OCI-LY7 (cell line): Measurements from ENCODE around the gene TRIM56. TPM values are rescaled to one million over a fixed set of nuclear protein-coding genes. Genes with fewer than 3 reads are reported as not detected.

Source experiments
- BruUV-seq: library from RNA; stranded (reverse); fragments of 400-500 nt; replicated peaks from 2 replicates; lab custom pipeline; 2021; lab: Mats Ljungman, UMichigan
- CTCF ChIA-PET: fragments of 300-600 bp; sonication (Branson Sonifier 250); formaldehyde crosslinking; loops from one replicate; lab custom pipeline; 2022; ENCODE audit warnings: antibody characterized with exemption; ENCODE audit not compliant: unreplicated experiment; lab: Charles Lee
- POLR2A ChIA-PET: fragments of 300-600 bp; sonication (Branson Sonifier 250); formaldehyde crosslinking; loops from one replicate; lab custom pipeline; 2022; ENCODE audit warnings: antibody characterized with exemption; lab: Charles Lee
- DNase-seq: peaks from one replicate; pipeline ENCODE4 v3.0.0-alpha.2; 2015; ENCODE audit warnings: low spot score
- H2AFZ ChIP-seq: fragments of 200-600 bp; sonication (generic), shearing (Covaris generic); 2 replicates; pipeline ENCODE4 v1.6.1; 2014; ENCODE audit warnings: mild to moderate bottlenecking, antibody characterized with exemption, low read length, moderate library complexity
- H3K27ac ChIP-seq: fragments of 200-600 bp; sonication (generic); 2 replicates; pipeline ENCODE4 v1.5.1; 2014; ENCODE audit warnings: mixed run types, low read depth, mild to moderate bottlenecking, moderate library complexity, low read length, inconsistent platforms; ENCODE audit not compliant: poor library complexity, severe bottlenecking
- H3K36me3 ChIP-seq: fragments of 200-600 bp; sonication (generic); 2 replicates; pipeline ENCODE4 v1.6.1; 2014; ENCODE audit warnings: mild to moderate bottlenecking, antibody characterized with exemption, low read length, moderate library complexity, mixed read lengths; ENCODE audit not compliant: insufficient read depth
- H3K4me1 ChIP-seq: fragments of 200-600 bp; sonication (generic); 2 replicates; pipeline ENCODE4 v1.5.1; 2014; ENCODE audit warnings: mild to moderate bottlenecking, low read length; ENCODE audit not compliant: insufficient read depth, poor library complexity, severe bottlenecking
- H3K4me2 ChIP-seq: fragments of 200-600 bp; sonication (generic); 2 replicates; pipeline ENCODE4 v1.6.1; 2014; ENCODE audit warnings: mild to moderate bottlenecking, low read length
- H3K4me3 ChIP-seq: fragments of 200-600 bp; sonication (generic); 2 replicates; pipeline ENCODE4 v1.5.1; 2014; ENCODE audit warnings: mild to moderate bottlenecking, low read depth, low read length; ENCODE audit not compliant: poor library complexity, severe bottlenecking
- H3K79me2 ChIP-seq: fragments of 200-600 bp; sonication (generic); 2 replicates; pipeline ENCODE4 v1.6.1; 2016; ENCODE audit warnings: low read depth, mild to moderate bottlenecking, low read length, moderate library complexity, mixed read lengths; ENCODE audit not compliant: insufficient read depth
- H3K9me2 ChIP-seq: fragments of 200-600 bp; sonication (generic); 2 replicates; pipeline ENCODE4 v1.6.1; 2016; ENCODE audit warnings: mild to moderate bottlenecking, low read length, mixed read lengths; ENCODE audit not compliant: insufficient read depth
- H3K9me3 ChIP-seq: fragments of 200-600 bp; sonication (generic); 2 replicates; pipeline ENCODE4 v1.6.1; 2014; ENCODE audit warnings: mild to moderate bottlenecking, mixed run types, low read length, mixed read lengths
- H4K20me1 ChIP-seq: fragments of 200-600 bp; sonication (generic); 2 replicates; pipeline ENCODE4 v1.6.1; 2014; ENCODE audit warnings: mild to moderate bottlenecking, antibody characterized with exemption, low read length, moderate library complexity, mixed read lengths; ENCODE audit not compliant: insufficient read depth
- CTCF ChIP-seq: fragments of 200-600 bp; sonication (generic); conservative IDR thresholded peaks from 2 replicates; pipeline ENCODE4 v1.5.1; 2014; ENCODE audit warnings: mild to moderate bottlenecking, antibody characterized with exemption, low read length, moderate library complexity, mixed read lengths
- EZH2phosphoT487 ChIP-seq: fragments of 200-600 bp; sonication (generic); IDR thresholded peaks from 2 replicates; pipeline ENCODE4 v1.6.1; 2018; ENCODE audit warnings: low read depth, borderline replicate concordance, mild to moderate bottlenecking, mixed run types, antibody characterized with exemption, low read length, moderate library complexity, mixed read lengths
- intact Hi-C: fragments of 100-400 bp; cut with micrococcal nuclease; formaldehyde crosslinking; loops from one replicate; pipeline ENCODE4 v1.10.0; 2022; ENCODE audit not compliant: unreplicated experiment
- total RNA-seq, 2 experiments: library from RNA; depleted of rRNA in 1 of 2; stranded (reverse); fragments of >200 nt in 1 of 2; shearing (Covaris generic) in 1 of 2; gene quantifications; 2 replicates each; pipeline ENCODE4 v1.2.3, GENCODE V29; 2014 to 2022

The TRIM56 gene
- total RNA-seq, 2 experiments from 2014 or later = 15.6 to 47.3 TPM

DNA sequence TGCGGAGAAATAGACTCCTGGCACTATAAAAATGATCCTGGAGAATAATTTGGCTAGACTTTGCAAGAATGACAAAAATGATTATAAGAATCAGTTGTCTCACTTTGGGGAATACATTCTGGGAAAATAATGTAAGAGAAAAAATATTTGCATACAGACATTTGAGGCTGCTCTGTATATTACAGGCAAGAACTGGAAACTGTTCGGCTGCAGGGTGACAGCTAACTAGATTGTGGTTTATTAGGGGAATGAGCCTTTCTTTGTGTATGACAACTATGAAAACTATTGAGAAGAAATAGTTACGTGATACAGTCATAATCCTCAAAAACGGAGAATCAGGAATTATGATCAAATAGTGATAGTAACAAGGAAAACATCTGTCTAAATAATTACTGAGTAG, 8.6 kb downstream of the TRIM56 start:
- Histone ChIP-seq H3K4me1 (no peaks in the 10 kb centered on the region), H3K36me3 (peaks cover 29% of the 10 kb centered on the region), H4K20me1 (peaks cover 17% of the 10 kb centered on the region; the same call in 1 of the 2 replicates), H3K27ac (no peak overlapping the region), H3K79me2 (0 out of 2 replicates have a peak, but pooled peaks cover 5% of the 10 kb centered on the region), H3K4me3 (no peak overlapping the region), H3K9me3 (no peaks in the 10 kb centered on the region), H2AFZ (no peak overlapping the region), H3K9me2 (no peaks in the 10 kb centered on the region), H3K4me2 (no peak overlapping the region)
- TF ChIP-seq EZH2phosphoT487 = no peak
- no peak for TF ChIP-seq CTCF
- no TSS peak for BruUV-seq
- no peak for DNase-seq
- CTCF ChIA-PET = no interaction called here
- POLR2A ChIA-PET = no interaction called here
- intact Hi-C loops = no loop called here

- Histone ChIP-seq H2AFZ (no peak overlapping the region), H3K9me2 (no peaks in the 10 kb centered on the region), H3K4me1 (no peaks in the 10 kb centered on the region), H3K4me3 (no peak overlapping the region), H4K20me1 (peaks cover 17% of the 10 kb centered on the region; the same call in 1 of the 2 replicates), H3K27ac (no peak overlapping the region), H3K4me2 (no peak overlapping the region), H3K36me3 (peaks cover 25% of the 10 kb centered on the region), H3K79me2 (0 out of 2 replicates have a peak, but pooled peaks cover 5% of the 10 kb centered on the region), H3K9me3 (no peaks in the 10 kb centered on the region)
- TF ChIP-seq CTCF = no peak
- no peak for TF ChIP-seq EZH2phosphoT487
- DNase-seq = no peak
- CTCF ChIA-PET = interaction anchor here (0.6 kb wide), 1 partner anchor 1036 kb away, joined by 3 read pairs; no protein-coding TSS in a partner anchor
- POLR2A ChIA-PET = interaction anchor here (0.6 kb wide), 1 partner anchor 11 kb away, joined by 3 read pairs; no protein-coding TSS in a partner anchor
- intact Hi-C loops = no loop called here
- TSS peak; percentile 18 for BruUV-seq
These were observed 9.1 kb downstream of the TRIM56 start for GRCh38 chr7:101094376-101094775.

DNA sequence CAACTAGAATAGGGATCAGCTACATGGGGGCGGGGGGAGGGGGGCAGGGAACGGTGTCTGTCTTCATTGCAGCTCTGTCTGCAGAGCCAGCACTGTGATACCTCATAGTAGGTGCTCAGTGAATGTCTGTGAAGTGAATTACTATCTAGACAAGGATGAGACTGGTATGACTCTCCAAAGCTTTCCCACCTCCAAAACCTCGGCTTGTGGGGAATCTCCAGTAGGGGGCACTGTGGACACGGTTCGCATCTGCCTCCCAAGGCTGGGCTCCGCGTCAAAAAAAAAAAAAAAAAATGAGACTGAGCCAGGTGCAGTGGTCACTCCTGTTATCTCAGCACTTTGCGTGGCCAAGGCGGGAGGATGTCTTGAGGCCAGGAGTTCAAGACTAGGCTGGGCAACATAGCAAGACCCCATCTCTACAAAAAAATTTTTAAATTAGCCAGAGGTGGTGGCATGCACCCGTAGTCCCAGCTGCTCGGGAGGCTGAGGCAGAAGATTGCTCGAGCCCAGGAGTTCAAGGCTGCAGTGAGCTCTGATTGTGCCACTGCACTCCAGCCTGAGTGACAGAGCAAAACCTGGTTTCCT, 9.6 kb downstream of the TRIM56 start:
- H2AFZ ChIP-seq = no peak overlapping the region
- H3K36me3 ChIP-seq = peaks cover 20% of the 10 kb centered on the region
- H3K4me3 ChIP-seq = no peak overlapping the region
- DNase-seq = no peak
- no peak overlapping the region for H3K4me2 ChIP-seq
- ChIA-PET POLR2A (interaction anchor here (0.6 kb wide), 1 partner anchor 11 kb away, joined by 3 read pairs; no protein-coding TSS in a partner anchor), CTCF (interaction anchor here (0.6 kb wide), 1 partner anchor 1036 kb away, joined by 3 read pairs; no protein-coding TSS in a partner anchor)
- no peak for TF ChIP-seq EZH2phosphoT487
- TF ChIP-seq CTCF = peak; percentile 73
- intact Hi-C loops = no loop called here
- 0 out of 2 replicates have a peak, but pooled peaks cover 5% of the 10 kb centered on the region for H3K79me2 ChIP-seq
- peaks cover 17% of the 10 kb centered on the region; the same call in 1 of the 2 replicates for H4K20me1 ChIP-seq
- H3K9me3 ChIP-seq = no peaks in the 10 kb centered on the region
- no TSS peak for BruUV-seq
- no peaks in the 10 kb centered on the region for H3K4me1 ChIP-seq
- no peak overlapping the region for H3K27ac ChIP-seq
- H3K9me2 ChIP-seq = no peaks in the 10 kb centered on the region
